ENCODE measurements around the gene PGS1. TPM values are rescaled to one million over a fixed set of nuclear protein-coding genes. Genes with fewer than 3 reads are reported as not detected.

The PGS1 gene
- total and polyA plus RNA-seq, 10 of the 15 experiments (the other 5 are each of a cell fraction or from before 2014, with no cell fraction given), result 1.3 to 37.6 (median 27.4) TPM

DNA sequence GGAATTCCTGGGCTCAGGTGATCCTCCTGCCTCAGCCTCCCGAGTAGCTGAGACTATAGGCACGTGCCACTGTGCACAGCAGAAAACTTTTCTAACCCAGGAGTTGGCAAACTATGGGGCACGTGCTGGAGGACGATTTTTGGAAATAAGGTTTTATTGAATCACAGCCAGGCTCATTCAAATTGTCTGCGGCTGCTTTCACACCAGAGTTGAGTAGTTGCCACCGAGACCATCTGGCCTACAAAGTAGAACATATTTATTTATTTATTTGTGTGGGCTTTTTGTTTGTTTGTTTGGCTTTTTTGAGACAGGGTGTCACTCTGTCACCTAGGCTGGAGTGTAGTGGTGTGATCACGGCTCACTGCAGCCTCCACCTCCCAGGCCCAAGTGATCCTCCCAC lies 7.4 kb upstream of the PGS1 start:
- in situ Hi-C loops (cut with MboI) (no loop called here), intact Hi-C loops (cut with micrococcal nuclease; ENCODE audit: unreplicated experiment) (no loop called here)
- no TSS peak for BruUV-seq (replicated peaks)
- no peak overlapping the region for H3K4me3 ChIP-seq
- no peaks in the 10 kb centered on the region for H3K27me3 ChIP-seq (replicated peaks in 1 of 2; ENCODE audit: control insufficient read depth in 2 of 2, insufficient read depth in 2 of 2, low read length in 1 of 2)
- TF ChIP-seq BCLAF1 (IDR thresholded peaks at IDR 0.05), result no peak
- TF ChIP-seq PKNOX1 (IDR thresholded peaks at IDR 0.05), result no peak
- TF ChIP-seq, protein P1, sequence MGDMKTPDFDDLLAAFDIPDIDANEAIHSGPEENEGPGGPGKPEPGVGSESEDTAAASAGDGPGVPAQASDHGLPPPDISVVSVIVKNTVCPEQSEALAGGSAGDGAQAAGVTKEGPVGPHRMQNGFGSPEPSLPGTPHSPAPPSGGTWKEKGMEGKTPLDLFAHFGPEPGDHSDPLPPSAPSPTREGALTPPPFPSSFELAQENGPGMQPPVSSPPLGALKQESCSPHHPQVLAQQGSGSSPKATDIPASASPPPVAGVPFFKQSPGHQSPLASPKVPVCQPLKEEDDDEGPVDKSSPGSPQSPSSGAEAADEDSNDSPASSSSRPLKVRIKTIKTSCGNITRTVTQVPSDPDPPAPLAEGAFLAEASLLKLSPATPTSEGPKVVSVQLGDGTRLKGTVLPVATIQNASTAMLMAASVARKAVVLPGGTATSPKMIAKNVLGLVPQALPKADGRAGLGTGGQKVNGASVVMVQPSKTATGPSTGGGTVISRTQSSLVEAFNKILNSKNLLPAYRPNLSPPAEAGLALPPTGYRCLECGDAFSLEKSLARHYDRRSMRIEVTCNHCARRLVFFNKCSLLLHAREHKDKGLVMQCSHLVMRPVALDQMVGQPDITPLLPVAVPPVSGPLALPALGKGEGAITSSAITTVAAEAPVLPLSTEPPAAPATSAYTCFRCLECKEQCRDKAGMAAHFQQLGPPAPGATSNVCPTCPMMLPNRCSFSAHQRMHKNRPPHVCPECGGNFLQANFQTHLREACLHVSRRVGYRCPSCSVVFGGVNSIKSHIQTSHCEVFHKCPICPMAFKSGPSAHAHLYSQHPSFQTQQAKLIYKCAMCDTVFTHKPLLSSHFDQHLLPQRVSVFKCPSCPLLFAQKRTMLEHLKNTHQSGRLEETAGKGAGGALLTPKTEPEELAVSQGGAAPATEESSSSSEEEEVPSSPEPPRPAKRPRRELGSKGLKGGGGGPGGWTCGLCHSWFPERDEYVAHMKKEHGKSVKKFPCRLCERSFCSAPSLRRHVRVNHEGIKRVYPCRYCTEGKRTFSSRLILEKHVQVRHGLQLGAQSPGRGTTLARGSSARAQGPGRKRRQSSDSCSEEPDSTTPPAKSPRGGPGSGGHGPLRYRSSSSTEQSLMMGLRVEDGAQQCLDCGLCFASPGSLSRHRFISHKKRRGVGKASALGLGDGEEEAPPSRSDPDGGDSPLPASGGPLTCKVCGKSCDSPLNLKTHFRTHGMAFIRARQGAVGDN (IDR thresholded peaks at IDR 0.05), result no peak
- TF ChIP-seq FOS (IDR thresholded peaks at IDR 0.05; ENCODE audit: borderline replicate concordance, extremely low read depth, insufficient read length), result no peak
- TF ChIP-seq POU2F2 (IDR thresholded peaks at IDR 0.05; ENCODE audit: borderline replicate concordance, low read depth, low read length), result no peak
- no peak for TF ChIP-seq ZNF24 (IDR thresholded peaks at IDR 0.05)
- TF ChIP-seq EED (IDR thresholded peaks at IDR 0.05; ENCODE audit: low read depth), result no peak
- TF ChIP-seq, protein P2, sequence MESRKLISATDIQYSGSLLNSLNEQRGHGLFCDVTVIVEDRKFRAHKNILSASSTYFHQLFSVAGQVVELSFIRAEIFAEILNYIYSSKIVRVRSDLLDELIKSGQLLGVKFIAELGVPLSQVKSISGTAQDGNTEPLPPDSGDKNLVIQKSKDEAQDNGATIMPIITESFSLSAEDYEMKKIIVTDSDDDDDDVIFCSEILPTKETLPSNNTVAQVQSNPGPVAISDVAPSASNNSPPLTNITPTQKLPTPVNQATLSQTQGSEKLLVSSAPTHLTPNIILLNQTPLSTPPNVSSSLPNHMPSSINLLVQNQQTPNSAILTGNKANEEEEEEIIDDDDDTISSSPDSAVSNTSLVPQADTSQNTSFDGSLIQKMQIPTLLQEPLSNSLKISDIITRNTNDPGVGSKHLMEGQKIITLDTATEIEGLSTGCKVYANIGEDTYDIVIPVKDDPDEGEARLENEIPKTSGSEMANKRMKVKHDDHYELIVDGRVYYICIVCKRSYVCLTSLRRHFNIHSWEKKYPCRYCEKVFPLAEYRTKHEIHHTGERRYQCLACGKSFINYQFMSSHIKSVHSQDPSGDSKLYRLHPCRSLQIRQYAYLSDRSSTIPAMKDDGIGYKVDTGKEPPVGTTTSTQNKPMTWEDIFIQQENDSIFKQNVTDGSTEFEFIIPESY (IDR thresholded peaks at IDR 0.05), result no peak
- 57% methylated on average over 7 of the region's 7 CpGs for WGBS (ENCODE audit: insufficient coverage, insufficient replicate concordance, low lambda C conversion rate, missing lambda C conversion rate)
- FAIRE-seq (no peak), ATAC-seq (no peak), DNase-seq (ENCODE audit: low read depth, low spot score) (no peak)
- no peaks in the 10 kb centered on the region for H3K9me3 ChIP-seq (replicated peaks; ENCODE audit: control insufficient read depth, insufficient read depth, low read length)
- H3K79me2 ChIP-seq (ENCODE audit: control insufficient read depth, insufficient read depth, low read length), result no peaks in the 10 kb centered on the region
- no peak overlapping the region for H3K27ac ChIP-seq (ENCODE audit: control insufficient read depth, insufficient read depth)
- ChIA-PET CTCF (no interaction called here), RAD21 (ENCODE audit: unreplicated experiment) (no interaction called here), POLR2A (no interaction called here), SMC1A (ENCODE audit: uncharacterized antibody, unreplicated experiment) (no interaction called here)
- H3K4me2 ChIP-seq (ENCODE audit: control insufficient read depth, insufficient read depth), result no peak overlapping the region
- no peaks in the 10 kb centered on the region for H3K36me3 ChIP-seq (ENCODE audit: control insufficient read depth in 2 of 2, insufficient read depth in 2 of 2, low read length in 1 of 2)
- no peak overlapping the region for H2AFZ ChIP-seq (ENCODE audit: control insufficient read depth, low read depth, low read length)
- H4K20me1 ChIP-seq (ENCODE audit: control insufficient read depth, insufficient read depth), result no peaks in the 10 kb centered on the region
- no peak overlapping the region for H3K9ac ChIP-seq (ENCODE audit: control insufficient read depth, insufficient read depth, low read length)
- peaks cover 10% of the 10 kb centered on the region for H3K4me1 ChIP-seq (ENCODE audit: control insufficient read depth, insufficient read depth, low read length)
